Left cardiac atrium (tissue), 4 donors: ENCODE results near the gene COL6A3. TPM values are rescaled to one million over a fixed set of nuclear protein-coding genes. Genes with fewer than 3 reads are reported as not detected.
A peak's percentile ranks its signal among the peaks of the same experiment; 100 is the strongest.

Experiments
- ATAC-seq, 2 donors: fragments of 200-7000 bp; cut with Tn5 transposase; one replicate each; pipeline ENCODE4 v1.9.1; 2020; ENCODE audit warnings: mild to moderate bottlenecking in 2 of 2, moderate library complexity in 2 of 2
- DNase-seq: peaks from one replicate; pipeline ENCODE4 v3.0.0-alpha.2; 2020
- intact Hi-C, 2 donors: fragments of 100-400 bp; cut with DNase I; formaldehyde crosslinking; loops; one replicate each; pipeline versions ENCODE4 v1.14.1 to v1.15.1; 2022 to 2023
- total RNA-seq, 2 donors: library from RNA; stranded (reverse); fragmentation: NEBNext Ultra II Directional; extraction: Animal tissue kit (Norgen Biotek cat#: 25700); gene quantifications; one replicate each; pipeline ENCODE4 v1.2.1, GENCODE V29; 2021
- donor health status: DM: no; HTN: yes; CAD: no.
- donor health status: DM: no; HTN: yes; CAD: no; lungs with severe emphysema.
- donor health status: DM: yes; HTN: yes; CAD: no.
- donor health status: Dilated cardiomyopathy.

The COL6A3 gene
- total RNA-seq, 2 donors from 2014 or later, result 145 to 186 TPM

- intact Hi-C loops, result no loop called here
- no peak for ATAC-seq
- DNase-seq, result no peak
Observed at GRCh38 chr2:237446338-237446665, 32.3 kb upstream of the COL6A3 start.

GRCh38 chr2:237445611-237446337, 31.8 kb upstream of the COL6A3 start:
- ATAC-seq, result no peak
- DNase-seq, result no peak

GRCh38 chr2:237444071-237444470, 30.1 kb upstream of the COL6A3 start:
- ATAC-seq, result no peak
- DNase-seq, result no peak
- intact Hi-C loops, result no loop called here

More at GRCh38 chr2:237445611-237446337, 31.8 kb upstream of the COL6A3 start:
- intact Hi-C loops, result no loop called here

- no peak for DNase-seq
- peak in 1 of 2 donors; percentile 72 for ATAC-seq
- intact Hi-C loops, result no loop called here
Observed at GRCh38 chr2:237441605-237442274, 27.8 kb upstream of the COL6A3 start.

- ATAC-seq (no peak), DNase-seq (no peak)
- intact Hi-C loops, result no loop called here
Observed at GRCh38 chr2:237440819-237441281, 26.9 kb upstream of the COL6A3 start.

GRCh38 chr2:237438080-237438940, 24.3 kb upstream of the COL6A3 start:
- intact Hi-C loops, result no loop called here
- ATAC-seq (no peak), DNase-seq (no peak)

- no peak for ATAC-seq
- no peak for DNase-seq
- intact Hi-C loops, result no loop called here
Observed at GRCh38 chr2:237437566-237437965, 23.6 kb upstream of the COL6A3 start.

GRCh38 chr2:237435844-237436587, 22.1 kb upstream of the COL6A3 start:
- intact Hi-C loops, result no loop called here
- ATAC-seq (peak; percentile 41 to 42), DNase-seq (no peak)

- DNase-seq, result no peak
- intact Hi-C loops, result no loop called here
- peak in 1 of 2 donors; percentile 4 for ATAC-seq
Observed at GRCh38 chr2:237434866-237435311, 20.9 kb upstream of the COL6A3 start.

GRCh38 chr2:237433920-237434676, 20.1 kb upstream of the COL6A3 start:
- DNase-seq, result no peak
- no peak for ATAC-seq
- intact Hi-C loops, result no loop called here

- DNase-seq, result peak; percentile 61
- intact Hi-C loops, result no loop called here
- peak; percentile 69 to 88 for ATAC-seq
Observed at GRCh38 chr2:237432484-237433092, 18.6 kb upstream of the COL6A3 start.

GRCh38 chr2:237431837-237432236, 17.9 kb upstream of the COL6A3 start:
- intact Hi-C loops, result no loop called here
- no peak for ATAC-seq
- DNase-seq, result no peak

GRCh38 chr2:237431372-237431771, 17.4 kb upstream of the COL6A3 start:
- DNase-seq (no peak), ATAC-seq (no peak)
- intact Hi-C loops, result no loop called here

- intact Hi-C loops, result no loop called here
- ATAC-seq (no peak), DNase-seq (no peak)
Observed at GRCh38 chr2:237430861-237431260, 16.9 kb upstream of the COL6A3 start.

- intact Hi-C loops, result loop anchor here in 1 of 2 donors (5.0 kb wide), 1 partner anchor 43 kb away; no protein-coding TSS in a partner anchor
- no peak for ATAC-seq
- no peak for DNase-seq
Observed at GRCh38 chr2:237429753-237430152, 15.8 kb upstream of the COL6A3 start.

GRCh38 chr2:237427769-237428506, 14.0 kb upstream of the COL6A3 start:
- DNase-seq (no peak), ATAC-seq (no peak)
- intact Hi-C loops, result loop anchor here in 1 of 2 donors (5.0 kb wide), 1 partner anchor 44 kb away; no protein-coding TSS in a partner anchor

GRCh38 chr2:237426517-237426916, 12.6 kb upstream of the COL6A3 start:
- no peak for DNase-seq
- intact Hi-C loops, result loop anchor here in 1 of 2 donors (5.0 kb wide), 1 partner anchor 46 kb away; no protein-coding TSS in a partner anchor
- no peak for ATAC-seq
